Measurements from ENCODE around the gene PARVA. TPM values are rescaled to one million over a fixed set of nuclear protein-coding genes. Genes with fewer than 3 reads are reported as not detected.

Gene PARVA
- total and polyA plus RNA-seq, 2 donors (not counting 1 experiment from before 2014, with no cell fraction given): 27.7 to 195 TPM

- TF ChIP-seq, protein P1, sequence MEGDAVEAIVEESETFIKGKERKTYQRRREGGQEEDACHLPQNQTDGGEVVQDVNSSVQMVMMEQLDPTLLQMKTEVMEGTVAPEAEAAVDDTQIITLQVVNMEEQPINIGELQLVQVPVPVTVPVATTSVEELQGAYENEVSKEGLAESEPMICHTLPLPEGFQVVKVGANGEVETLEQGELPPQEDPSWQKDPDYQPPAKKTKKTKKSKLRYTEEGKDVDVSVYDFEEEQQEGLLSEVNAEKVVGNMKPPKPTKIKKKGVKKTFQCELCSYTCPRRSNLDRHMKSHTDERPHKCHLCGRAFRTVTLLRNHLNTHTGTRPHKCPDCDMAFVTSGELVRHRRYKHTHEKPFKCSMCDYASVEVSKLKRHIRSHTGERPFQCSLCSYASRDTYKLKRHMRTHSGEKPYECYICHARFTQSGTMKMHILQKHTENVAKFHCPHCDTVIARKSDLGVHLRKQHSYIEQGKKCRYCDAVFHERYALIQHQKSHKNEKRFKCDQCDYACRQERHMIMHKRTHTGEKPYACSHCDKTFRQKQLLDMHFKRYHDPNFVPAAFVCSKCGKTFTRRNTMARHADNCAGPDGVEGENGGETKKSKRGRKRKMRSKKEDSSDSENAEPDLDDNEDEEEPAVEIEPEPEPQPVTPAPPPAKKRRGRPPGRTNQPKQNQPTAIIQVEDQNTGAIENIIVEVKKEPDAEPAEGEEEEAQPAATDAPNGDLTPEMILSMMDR (conservative IDR thresholded peaks at IDR 0.05 in 1 of 2, IDR thresholded peaks at IDR 0.05 in 1 of 2; ENCODE audit: low read depth in 1 of 2, low read length in 2 of 2): peak; percentile 47 to 71
- no peak for TF ChIP-seq EZH2 (IDR thresholded peaks at IDR 0.05; ENCODE audit: low read length, missing control alignments)
- DNase-seq (ENCODE audit: low read depth in 2 of 2): peak in 1 of 2 donors; percentile 35
- H3K36me3 ChIP-seq (ENCODE audit: control insufficient read depth, insufficient read depth, low read length): no peaks in the 10 kb centered on the region
These were observed 108.0 kb downstream of the PARVA start for GRCh38 chr11:12485328-12485727.

DNA sequence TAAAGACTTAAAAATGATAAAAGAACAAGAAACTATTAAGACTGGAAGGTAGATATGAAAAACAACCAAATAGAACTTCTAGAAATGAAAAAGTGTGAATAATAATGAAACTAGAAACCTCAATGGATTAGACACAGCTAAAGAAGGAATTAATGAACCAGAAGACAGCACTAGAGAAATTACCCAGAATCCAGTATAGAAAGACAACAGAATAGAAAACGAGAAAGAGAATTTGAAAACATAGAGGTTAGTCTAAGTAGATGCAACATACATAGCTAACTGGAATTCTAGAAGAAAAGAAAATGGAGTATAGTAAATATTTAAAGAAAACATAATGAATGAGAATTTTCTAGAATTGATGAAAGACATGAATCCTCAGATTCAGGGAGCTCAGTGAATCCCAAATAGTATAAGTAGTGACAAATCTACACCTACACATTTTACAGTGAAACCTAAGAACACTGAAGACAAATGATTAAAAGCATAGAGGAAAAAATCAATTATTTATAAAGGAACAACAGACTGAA, 111.9 kb downstream of the PARVA start:
- Histone ChIP-seq H3K27ac (ENCODE audit: insufficient read depth, low read length) (no peak overlapping the region), H3K4me3 (replicated peaks in 1 of 4; ENCODE audit: control extremely low read depth in 1 of 4, insufficient read depth in 1 of 4, low read depth in 3 of 4, low read length in 4 of 4) (no peak overlapping the region), H3K27me3 (ENCODE audit: control insufficient read depth, insufficient read depth, low read length) (no peaks in the 10 kb centered on the region), H3K4me2 (ENCODE audit: extremely low read depth, insufficient read depth, low read length) (no peak overlapping the region), H3K9me3 (ENCODE audit: control insufficient read depth, insufficient read depth, low read depth, low read length) (no peaks in the 10 kb centered on the region), H3K79me2 (ENCODE audit: control insufficient read depth, insufficient read depth, low read length) (no peaks in the 10 kb centered on the region), H3K36me3 (ENCODE audit: control insufficient read depth, insufficient read depth, low read length) (no peaks in the 10 kb centered on the region), H4K20me1 (ENCODE audit: control insufficient read depth, extremely low read depth, insufficient read depth, low read length) (no peaks in the 10 kb centered on the region), H3K9ac (ENCODE audit: insufficient read depth, low read length) (no peak overlapping the region), H3K4me1 (ENCODE audit: control insufficient read depth, extremely low read depth, insufficient read depth, low read length) (no peaks in the 10 kb centered on the region), H2AFZ (ENCODE audit: low read length) (no peak overlapping the region)
- DNase-seq (ENCODE audit: low read depth in 2 of 2): no peak
- TF ChIP-seq, protein P1 (conservative IDR thresholded peaks at IDR 0.05 in 1 of 2, IDR thresholded peaks at IDR 0.05 in 1 of 2; ENCODE audit: low read depth in 1 of 2, low read length in 2 of 2): no peak
- TF ChIP-seq EZH2 (IDR thresholded peaks at IDR 0.05; ENCODE audit: low read length, missing control alignments): no peak

More at GRCh38 chr11:12485328-12485727, 108.0 kb downstream of the PARVA start:
- Histone ChIP-seq H3K4me2 (ENCODE audit: extremely low read depth, insufficient read depth, low read length) (no peak overlapping the region), H3K9me3 (ENCODE audit: control insufficient read depth, insufficient read depth, low read depth, low read length) (no peaks in the 10 kb centered on the region), H4K20me1 (ENCODE audit: control insufficient read depth, extremely low read depth, insufficient read depth, low read length) (no peaks in the 10 kb centered on the region), H2AFZ (ENCODE audit: low read length) (no peak overlapping the region), H3K4me1 (ENCODE audit: control insufficient read depth, extremely low read depth, insufficient read depth, low read length) (no peaks in the 10 kb centered on the region), H3K79me2 (ENCODE audit: control insufficient read depth, insufficient read depth, low read length) (no peaks in the 10 kb centered on the region), H3K4me3 (replicated peaks in 1 of 4; ENCODE audit: control extremely low read depth in 1 of 4, insufficient read depth in 1 of 4, low read depth in 3 of 4, low read length in 4 of 4) (no peak overlapping the region), H3K27ac (ENCODE audit: insufficient read depth, low read length) (no peak overlapping the region), H3K27me3 (ENCODE audit: control insufficient read depth, insufficient read depth, low read length) (no peaks in the 10 kb centered on the region), H3K9ac (ENCODE audit: insufficient read depth, low read length) (no peak overlapping the region)

DNA sequence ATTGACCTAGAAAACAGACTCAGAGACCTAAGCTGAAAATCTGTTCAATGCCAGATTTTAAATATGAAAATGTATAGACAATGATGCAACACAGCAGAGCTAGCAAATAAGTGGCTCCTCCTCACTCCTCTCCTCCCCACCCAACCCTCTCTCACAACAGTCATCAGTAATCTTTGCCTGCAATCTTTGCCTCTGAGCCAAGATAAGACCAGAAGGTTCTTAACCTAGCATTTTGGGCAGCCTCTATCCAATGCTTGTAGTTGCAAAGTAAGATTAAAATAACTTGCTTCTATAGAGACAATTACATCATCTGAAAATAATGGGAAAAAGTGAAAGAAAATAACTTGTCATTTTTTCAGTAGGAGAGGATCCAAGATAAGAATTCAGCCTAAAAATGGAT, 117.3 kb downstream of the PARVA start:
- no peak overlapping the region for H3K27ac ChIP-seq (ENCODE audit: insufficient read depth, low read length)
- TF ChIP-seq EZH2 (IDR thresholded peaks at IDR 0.05; ENCODE audit: low read length, missing control alignments): no peak
- TF ChIP-seq, protein P1 (conservative IDR thresholded peaks at IDR 0.05 in 1 of 2, IDR thresholded peaks at IDR 0.05 in 1 of 2; ENCODE audit: low read depth in 1 of 2, low read length in 2 of 2): no peak
- DNase-seq (ENCODE audit: low read depth in 2 of 2): peak; percentile 68 to 89

More for the DNA sequence above, 117.3 kb downstream of the PARVA start:
- no peaks in the 10 kb centered on the region for H3K79me2 ChIP-seq (ENCODE audit: control insufficient read depth, insufficient read depth, low read length)
- H2AFZ ChIP-seq (ENCODE audit: low read length): no peak overlapping the region
- H3K9me3 ChIP-seq (ENCODE audit: control insufficient read depth, insufficient read depth, low read depth, low read length): no peaks in the 10 kb centered on the region
- no peak overlapping the region for H3K4me2 ChIP-seq (ENCODE audit: extremely low read depth, insufficient read depth, low read length)
- no peak overlapping the region for H3K4me3 ChIP-seq (replicated peaks in 1 of 4; ENCODE audit: control extremely low read depth in 1 of 4, insufficient read depth in 1 of 4, low read depth in 3 of 4, low read length in 4 of 4)
- H4K20me1 ChIP-seq (ENCODE audit: control insufficient read depth, extremely low read depth, insufficient read depth, low read length): no peaks in the 10 kb centered on the region
- no peaks in the 10 kb centered on the region for H3K27me3 ChIP-seq (ENCODE audit: control insufficient read depth, insufficient read depth, low read length)
- no peak overlapping the region for H3K9ac ChIP-seq (ENCODE audit: insufficient read depth, low read length)
- peaks cover 3% of the 10 kb centered on the region for H3K36me3 ChIP-seq (ENCODE audit: control insufficient read depth, insufficient read depth, low read length)
- H3K4me1 ChIP-seq (ENCODE audit: control insufficient read depth, extremely low read depth, insufficient read depth, low read length): peaks cover 4% of the 10 kb centered on the region
